Measurements from ENCODE around the gene ARHGAP4. TPM values are rescaled to one million over a fixed set of nuclear protein-coding genes. Genes with fewer than 3 reads are reported as not detected.

Gene ARHGAP4
- total RNA-seq, 4 donors from 2014 or later, result 16.6 to 72.2 (median 36.4) TPM

DNA sequence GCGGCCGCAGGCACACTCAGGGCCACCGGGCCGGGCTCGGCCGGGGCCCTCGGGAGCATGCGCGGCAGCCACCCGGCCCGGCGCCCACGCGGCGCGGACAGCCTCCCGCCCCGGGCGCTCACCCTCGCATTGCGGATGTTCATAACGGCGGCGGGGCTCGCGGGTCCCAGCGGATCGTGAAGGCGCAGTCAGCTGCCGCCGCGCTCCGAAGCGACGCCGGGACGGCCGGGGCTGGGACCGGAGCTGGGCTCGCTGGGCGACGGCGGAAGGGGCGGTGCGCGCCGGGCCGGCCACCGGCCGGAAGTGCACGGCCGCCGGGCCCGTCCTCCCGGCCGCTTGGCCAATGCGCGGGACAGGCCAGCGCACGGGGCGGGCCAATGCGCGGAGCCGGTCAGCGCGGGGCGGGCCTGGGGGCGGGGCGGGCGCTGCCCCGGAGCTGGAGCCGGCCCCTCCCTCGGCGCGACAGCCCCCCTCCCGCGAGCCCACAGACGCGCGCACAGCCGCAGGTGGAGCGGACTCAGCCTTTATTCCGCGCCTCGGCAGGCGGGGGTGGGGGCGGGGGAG is 8.8 kb upstream of the ARHGAP4 start, which contains the start of gene NAA10:
NAA10 (minus strand) TSS at position 276 of the 564 bp plus-strand sequence; CDS start at position 143, 133 bp downstream.
- DNase-seq (ENCODE audit: low spot score) (no peak), ATAC-seq (ENCODE audit: low FRiP score) (peak; percentile 96)
- TF ChIP-seq, protein P1, sequence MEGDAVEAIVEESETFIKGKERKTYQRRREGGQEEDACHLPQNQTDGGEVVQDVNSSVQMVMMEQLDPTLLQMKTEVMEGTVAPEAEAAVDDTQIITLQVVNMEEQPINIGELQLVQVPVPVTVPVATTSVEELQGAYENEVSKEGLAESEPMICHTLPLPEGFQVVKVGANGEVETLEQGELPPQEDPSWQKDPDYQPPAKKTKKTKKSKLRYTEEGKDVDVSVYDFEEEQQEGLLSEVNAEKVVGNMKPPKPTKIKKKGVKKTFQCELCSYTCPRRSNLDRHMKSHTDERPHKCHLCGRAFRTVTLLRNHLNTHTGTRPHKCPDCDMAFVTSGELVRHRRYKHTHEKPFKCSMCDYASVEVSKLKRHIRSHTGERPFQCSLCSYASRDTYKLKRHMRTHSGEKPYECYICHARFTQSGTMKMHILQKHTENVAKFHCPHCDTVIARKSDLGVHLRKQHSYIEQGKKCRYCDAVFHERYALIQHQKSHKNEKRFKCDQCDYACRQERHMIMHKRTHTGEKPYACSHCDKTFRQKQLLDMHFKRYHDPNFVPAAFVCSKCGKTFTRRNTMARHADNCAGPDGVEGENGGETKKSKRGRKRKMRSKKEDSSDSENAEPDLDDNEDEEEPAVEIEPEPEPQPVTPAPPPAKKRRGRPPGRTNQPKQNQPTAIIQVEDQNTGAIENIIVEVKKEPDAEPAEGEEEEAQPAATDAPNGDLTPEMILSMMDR (IDR thresholded peaks at IDR 0.05), result no peak

DNA sequence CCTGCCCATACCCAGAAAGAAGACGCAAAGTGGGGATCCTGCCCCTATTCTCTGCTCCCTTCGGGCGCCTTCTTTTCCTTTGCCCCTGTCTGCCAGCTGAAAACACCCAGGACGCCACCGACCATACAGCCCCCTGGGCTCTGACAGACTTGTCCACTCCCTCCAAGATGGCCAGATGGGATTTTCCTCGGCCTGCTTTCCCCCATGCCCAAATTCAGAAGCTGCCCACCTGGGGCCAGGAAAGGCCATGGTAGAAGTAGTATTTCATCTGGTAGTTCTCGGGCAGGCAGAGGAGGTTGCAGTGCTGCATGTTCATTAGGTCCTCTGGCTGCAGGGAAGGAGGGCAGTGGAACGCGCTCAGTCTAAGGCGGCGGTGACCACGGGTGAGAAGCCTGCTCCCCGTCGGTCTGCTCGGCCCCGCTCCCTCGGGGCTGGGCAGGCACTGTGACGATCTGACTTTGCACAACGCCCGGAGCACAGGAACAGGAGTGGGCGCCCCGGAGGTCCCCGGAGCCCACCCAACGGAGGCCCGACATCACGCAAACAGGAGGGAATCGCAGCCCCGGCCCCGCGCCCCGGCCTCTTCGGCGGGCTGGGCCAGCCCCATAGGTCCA is 8.2 kb upstream of the ARHGAP4 start:
- TF ChIP-seq, protein P1 (IDR thresholded peaks at IDR 0.05), result no peak
- DNase-seq (ENCODE audit: low spot score) (no peak), ATAC-seq (ENCODE audit: low FRiP score) (peak; percentile 33)

DNA sequence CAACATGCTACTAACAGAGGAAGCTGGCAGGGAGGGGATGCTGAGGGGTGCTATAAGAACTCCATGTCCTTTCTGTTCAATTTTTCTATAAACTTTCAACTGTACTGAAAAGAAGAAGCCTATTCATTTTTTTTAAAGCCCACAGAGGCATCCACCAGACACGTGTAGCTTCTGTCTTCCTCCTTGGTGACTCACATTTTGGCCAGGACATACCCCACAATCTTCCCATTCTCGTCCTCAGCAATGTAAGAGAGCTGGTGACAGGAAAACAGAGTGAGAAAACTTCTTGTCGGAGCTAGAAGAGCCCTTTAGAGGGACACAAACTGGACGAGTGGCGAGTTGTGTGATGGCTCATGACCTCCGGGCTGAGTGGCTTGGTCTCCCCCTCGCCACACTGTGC is 7.7 kb upstream of the ARHGAP4 start:
- TF ChIP-seq, protein P1 (IDR thresholded peaks at IDR 0.05), result no peak
- ATAC-seq (ENCODE audit: low FRiP score) (no peak), DNase-seq (ENCODE audit: low spot score) (no peak)

DNA sequence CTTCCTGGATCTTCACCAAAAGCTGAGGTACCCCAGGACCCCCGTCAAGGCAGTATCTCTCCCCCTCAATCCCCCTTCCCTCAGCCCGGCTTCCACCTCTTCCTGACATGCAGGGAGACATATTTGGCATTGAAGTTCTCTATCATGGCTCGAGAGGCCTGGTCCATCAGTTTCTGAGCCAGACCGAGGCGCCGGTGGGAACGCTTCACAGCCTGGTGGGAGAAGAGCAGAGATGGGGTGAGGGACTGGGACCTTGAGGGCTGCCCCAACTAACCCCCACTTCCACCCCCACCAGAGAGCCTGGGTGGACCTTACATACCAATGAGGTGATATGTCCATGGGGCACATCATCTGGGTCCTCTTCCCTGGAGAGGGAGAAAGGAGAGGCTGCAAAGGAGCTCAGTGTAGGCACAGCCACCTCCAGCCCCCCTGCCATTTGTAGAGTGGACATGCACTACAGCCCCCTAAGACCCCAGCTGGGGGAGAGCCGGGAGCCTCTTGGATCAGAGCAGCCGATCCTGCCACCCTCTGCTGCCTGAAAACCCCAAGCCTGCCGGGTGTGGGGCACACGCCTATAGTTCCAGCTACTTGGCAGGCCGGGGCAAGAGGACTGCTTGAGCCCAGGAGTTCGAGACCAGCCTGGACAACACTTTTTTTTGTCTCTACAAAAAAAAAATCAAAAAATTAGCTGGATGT is 6.3 kb upstream of the ARHGAP4 start:
- ATAC-seq (ENCODE audit: low FRiP score), result no peak
- TF ChIP-seq, protein P1 (IDR thresholded peaks at IDR 0.05), result no peak
- no peak for DNase-seq (ENCODE audit: low spot score)

DNA sequence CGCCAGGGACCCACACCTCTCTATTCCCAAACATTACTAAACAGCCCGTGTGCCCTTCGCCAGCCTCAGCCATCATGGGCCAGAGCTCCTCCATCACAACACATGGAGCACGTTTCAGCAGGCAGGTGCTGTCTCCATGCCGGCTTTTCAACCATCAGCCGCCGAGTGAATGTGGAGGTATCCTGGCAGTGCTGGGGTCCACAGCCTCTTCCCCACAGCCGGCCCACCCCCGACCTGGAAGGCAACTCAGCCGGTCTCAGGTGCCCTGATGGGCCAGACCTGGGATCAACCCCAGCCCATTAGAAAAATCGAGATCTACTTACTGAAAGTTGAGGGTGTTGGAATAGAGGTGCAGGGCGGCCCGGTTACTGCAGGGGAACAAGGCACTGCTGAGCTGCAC is 5.7 kb upstream of the ARHGAP4 start:
- DNase-seq (ENCODE audit: low spot score) (no peak), ATAC-seq (ENCODE audit: low FRiP score) (no peak)
- TF ChIP-seq, protein P1 (IDR thresholded peaks at IDR 0.05), result no peak

DNA sequence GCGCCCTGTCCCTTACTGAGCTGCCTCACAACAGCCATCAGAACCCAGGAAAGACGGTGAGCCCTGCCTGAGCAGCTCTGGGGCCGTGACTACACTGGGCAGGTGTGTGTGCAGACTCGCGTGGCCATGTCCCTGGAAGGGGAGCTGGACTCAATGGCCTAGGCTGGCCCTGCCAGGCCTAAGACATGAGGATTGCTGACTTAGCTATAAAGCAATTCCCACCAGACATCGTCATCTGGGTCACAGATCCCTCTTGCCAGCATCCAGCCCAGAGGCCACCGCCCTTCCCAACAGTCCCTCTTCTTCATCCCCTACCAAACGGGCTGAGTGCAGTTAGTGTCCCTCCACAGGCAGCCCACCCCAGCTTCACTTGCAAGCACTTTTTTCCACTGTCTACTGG is 5.1 kb upstream of the ARHGAP4 start:
- DNase-seq (ENCODE audit: low spot score) (no peak), ATAC-seq (ENCODE audit: low FRiP score) (no peak)
- TF ChIP-seq, protein P1 (IDR thresholded peaks at IDR 0.05), result no peak
